HG03521 (cell line): ENCODE data around the gene SUCLG2.
A peak's percentile ranks its signal among the peaks of the same experiment; 100 is the strongest.

Source experiments
- ATAC-seq: cut with Tn5 transposase; IDR thresholded peaks from one replicate; pipeline ENCODE4 v1.9.1; 2021; ENCODE audit warnings: mild to moderate bottlenecking, moderate library complexity; ENCODE audit not compliant: unreplicated experiment

The SUCLG2 gene, protein sequence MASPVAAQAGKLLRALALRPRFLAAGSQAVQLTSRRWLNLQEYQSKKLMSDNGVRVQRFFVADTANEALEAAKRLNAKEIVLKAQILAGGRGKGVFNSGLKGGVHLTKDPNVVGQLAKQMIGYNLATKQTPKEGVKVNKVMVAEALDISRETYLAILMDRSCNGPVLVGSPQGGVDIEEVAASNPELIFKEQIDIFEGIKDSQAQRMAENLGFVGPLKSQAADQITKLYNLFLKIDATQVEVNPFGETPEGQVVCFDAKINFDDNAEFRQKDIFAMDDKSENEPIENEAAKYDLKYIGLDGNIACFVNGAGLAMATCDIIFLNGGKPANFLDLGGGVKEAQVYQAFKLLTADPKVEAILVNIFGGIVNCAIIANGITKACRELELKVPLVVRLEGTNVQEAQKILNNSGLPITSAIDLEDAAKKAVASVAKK

DNA sequence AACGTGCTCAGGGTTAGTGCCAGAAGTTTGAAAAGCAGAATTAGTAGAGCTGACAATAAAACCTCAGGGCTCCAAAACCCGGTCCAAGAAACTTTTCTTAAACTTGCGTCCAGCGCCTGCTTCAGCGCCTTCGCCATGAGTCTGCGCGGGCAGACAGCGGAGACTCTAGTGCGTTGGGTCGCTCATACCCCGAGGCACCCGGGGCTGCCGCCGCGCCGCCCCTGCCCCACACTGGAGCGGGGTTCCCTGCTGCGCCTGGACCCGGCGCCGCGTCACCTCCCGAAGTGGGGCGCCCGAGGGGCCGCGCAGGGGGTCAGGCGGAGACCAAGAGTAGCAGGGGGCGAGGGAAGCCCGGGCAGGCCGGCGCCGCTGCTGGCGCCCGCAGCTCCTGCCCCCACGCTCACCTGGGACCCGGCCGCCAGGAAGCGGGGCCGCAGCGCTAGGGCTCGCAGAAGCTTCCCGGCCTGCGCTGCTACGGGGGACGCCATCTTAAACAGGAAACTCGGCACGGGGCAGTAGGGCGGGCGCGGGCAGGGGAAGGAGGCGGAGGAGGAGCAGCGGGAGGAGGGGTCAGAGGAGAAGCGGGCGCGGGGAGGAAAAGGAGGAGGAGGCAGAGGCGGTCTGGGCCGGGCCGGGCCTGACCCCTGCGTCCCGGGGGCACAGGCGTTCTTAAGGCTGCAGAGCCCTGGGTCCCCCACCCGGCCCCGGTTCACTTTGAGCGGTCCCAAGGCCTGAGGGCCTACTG is at the start of gene SUCLG2:
TSS of gene SUCLG2 (minus strand) at position 514 of the 745 bp plus-strand sequence. CDS start at position 488, 26 bp downstream.
- peak; percentile 65 for ATAC-seq

DNA sequence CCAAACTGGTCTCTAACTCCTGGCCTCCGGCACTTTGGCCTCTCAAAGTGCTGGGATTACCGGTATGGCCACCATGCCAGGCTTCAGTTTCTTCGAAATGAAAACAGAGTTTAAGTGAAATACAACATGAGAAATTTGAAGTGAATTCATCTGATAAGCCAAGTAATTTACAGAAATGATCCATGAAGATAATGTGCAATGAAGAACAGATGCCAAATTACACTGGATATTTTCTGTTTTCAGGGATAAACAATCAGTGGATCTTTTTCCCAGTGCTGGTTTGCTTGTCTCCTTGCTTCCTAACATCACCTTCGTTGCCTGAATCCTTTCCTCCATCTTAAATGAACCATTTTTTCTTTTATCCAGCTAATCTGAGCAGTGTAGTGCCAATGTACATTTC is 46.2 kb upstream of the SUCLG2 start:
- no peak for ATAC-seq

DNA sequence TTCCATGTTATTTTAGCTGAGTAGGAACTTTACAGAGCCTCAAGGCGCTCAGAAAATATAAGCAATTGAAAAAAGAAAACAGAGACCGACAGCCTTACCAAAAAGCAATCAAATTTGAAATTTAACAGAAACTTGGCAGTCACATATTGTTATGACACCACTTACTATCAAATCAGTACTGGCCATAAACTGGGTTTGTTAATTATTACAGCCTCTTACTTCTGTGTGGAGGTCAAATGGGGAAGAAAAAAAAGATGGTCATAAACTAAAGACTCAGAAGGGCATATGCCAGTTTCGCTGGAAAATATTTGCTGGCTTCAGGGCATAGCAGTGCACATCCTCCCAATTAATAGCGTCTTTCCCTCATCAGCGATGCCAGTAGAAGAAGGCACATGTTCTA is 45.5 kb upstream of the SUCLG2 start:
- no peak for ATAC-seq

DNA sequence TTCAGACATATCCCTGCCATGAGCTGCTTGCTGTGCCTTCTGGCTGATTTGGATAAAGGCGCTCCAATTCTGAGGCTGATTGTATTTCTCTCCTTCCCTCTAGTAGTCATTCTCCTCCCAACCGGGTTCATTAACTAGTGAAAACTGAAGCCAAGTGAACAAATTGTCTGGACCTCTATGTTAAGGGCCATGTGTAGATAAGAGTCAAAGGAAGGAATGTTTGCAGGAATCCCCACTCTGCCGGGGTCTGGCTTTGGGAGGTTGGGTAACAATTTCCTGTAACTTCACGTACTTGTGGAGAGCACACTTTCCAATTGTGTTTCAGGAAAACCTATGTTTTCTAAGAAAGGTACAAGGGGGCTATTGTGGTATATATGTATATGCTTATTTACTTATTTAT is 38.2 kb upstream of the SUCLG2 start:
- no peak for ATAC-seq

DNA sequence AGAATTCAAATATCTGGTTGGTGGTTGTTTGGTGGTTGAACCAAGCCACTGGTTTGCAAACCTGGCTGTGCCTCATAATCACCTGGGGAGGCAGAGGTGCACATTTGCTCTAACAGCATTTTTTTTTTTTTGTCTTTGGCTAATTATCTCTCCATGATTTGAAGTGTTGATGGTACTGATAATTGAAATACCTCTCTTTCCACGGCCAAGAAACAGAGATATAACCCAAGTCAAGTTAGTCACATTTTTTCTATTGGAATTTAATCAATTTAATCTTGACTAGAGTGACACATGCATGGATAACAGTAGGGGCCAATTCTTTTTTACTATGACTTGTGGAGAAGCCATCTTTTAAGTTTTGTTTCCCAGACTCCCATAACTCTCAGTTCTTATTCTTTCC is 37.5 kb upstream of the SUCLG2 start:
- no peak for ATAC-seq

DNA sequence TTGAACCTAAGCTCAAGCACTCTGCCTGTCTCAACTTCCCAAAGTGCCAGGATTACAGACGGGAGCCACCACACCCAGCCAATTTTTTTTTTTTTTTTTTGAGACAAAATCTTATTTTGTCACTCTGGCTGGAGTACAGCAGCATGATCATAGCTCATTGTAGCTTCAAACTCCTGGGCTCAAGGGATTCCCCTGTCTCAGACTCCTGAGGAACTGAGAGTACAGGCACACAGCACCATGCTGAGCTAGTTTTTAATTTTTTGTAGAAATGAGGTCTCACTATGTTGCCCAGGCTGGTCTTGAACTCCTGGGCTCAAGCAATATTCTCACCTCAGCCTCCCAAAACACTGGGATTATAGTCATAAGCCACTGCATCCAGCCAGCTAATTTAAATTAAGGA is 36.8 kb upstream of the SUCLG2 start:
- ATAC-seq: no peak

DNA sequence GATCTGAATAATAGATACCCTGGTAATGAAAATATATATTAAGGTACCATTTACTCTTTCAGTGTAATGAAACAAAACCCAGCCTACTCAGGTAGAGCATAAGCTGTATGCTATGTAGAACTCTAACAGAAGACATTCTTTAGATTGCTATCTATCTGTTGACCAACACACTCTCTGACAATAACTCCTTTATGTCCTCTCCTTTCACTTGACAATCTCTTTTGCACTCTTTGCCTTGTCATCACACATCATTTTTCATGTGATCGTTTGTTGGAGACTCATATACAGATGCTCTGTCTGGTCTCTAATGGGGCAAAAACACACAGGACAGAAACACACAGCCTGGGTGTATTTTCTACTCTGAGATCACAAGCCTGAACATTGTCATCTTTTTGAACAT is 35.4 kb upstream of the SUCLG2 start:
- ATAC-seq: no peak

DNA sequence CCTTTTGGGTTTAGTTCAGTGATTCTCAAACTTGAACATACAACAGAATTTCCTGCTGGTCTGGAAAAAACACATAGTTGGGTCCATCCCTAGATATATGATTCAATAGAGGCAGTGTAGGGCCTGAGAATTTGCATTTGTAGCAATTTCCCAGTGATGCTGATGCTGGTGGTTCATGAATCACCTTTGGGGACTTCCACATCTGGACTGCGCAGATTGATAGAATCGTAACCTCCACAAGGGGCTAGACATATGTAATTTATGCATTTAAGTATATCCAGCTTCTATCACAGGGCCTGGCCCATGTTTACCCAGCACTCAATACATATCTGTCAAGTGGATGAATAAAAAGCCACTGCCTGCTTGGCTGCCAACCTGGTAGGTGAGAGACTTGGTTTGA is 33.8 kb upstream of the SUCLG2 start:
- ATAC-seq: no peak

DNA sequence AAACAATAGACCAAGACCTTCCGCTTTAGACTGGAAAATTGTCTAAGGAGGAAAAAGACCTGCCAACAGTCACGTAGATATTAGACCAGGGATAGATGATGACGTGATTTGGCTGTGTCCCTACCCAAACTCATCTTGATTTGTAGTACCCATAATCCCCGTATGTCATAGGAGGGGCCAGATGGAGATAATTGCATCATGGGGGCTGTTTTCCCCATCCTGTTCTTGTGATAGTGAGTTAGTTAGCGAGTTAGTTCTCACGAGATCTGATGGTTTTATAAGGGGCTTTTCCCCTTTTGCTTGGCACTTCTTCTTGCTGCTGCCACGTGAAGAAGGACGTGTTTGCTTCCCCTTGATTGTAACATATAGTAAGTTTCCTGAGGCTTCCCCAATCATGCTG is 31.7 kb upstream of the SUCLG2 start:
- no peak for ATAC-seq

DNA sequence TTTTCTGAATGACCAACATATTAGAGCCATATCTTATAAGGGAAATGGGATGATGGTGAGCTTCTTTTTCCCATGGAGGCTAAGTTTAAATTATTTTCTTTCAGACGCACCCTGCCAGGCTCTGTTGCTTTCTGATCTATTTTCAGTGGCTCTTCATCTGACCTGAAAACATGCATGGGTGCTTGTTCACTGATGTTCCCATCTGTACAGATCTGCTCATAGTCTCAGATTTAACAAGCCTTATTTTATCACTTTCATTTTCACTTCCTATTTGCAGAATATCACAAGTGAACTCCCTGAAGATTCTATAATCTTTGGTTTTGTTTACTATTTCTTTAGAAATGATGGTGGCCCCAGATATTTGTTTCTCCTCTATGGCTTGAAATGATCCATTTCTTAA is 31.1 kb upstream of the SUCLG2 start:
- ATAC-seq: peak; percentile 99

DNA sequence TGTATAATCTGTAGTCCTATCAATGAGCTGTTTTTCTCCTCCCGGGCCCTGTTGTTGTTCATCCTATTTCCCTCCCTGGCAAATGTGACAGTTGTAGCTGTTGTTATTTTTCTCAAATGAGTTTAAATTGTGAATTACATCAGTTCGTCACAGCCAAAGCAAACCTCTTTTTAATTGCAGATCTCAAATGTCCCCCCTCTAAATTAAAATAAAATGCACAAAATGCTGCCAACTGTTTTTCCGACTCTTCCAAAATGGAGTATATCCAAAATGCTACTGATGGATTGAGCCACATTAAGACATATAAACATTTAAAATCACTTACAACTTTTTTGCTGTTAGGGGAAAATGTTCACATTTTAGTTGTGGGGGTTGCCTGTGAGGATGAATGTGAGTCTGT is 29.8 kb upstream of the SUCLG2 start:
- no peak for ATAC-seq

DNA sequence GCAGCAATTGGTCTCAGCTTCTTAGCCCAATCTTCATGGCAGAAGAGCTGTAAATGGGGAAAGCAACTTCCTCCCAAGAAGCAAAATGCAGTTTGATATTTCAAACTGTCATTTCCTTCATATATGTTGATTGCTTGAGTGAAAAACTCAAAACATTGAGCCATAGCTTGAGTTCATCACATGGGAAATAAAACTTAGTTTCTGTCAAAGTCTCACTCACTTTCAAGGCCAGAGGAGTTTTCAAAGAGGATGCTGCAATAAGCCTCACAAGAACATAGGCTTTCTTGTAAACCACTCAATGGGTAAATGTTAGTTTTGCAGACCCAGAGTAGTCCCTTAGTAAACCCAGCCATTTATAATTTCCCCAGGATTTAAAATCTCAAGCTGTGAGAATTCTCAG is 29.1 kb upstream of the SUCLG2 start:
- no peak for ATAC-seq

DNA sequence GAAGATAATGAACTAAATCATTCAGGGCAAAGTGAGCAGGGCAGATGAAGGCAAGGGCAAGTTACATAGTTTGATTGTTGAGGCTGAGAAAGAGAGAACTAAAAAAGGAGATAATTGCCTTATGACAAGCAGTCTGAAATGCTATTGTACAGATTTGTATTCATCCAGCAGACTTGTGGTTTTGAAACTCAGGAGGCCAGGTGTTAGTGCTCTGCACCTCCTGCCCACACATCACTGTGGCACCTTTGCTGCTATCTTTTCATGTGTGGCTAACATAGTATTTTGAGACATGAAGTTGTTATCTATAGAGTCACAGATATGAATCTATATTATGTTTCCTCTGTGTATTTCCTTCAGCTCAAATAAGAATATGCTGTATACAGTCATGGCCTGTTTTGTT is 24.3 kb upstream of the SUCLG2 start:
- ATAC-seq: no peak

DNA sequence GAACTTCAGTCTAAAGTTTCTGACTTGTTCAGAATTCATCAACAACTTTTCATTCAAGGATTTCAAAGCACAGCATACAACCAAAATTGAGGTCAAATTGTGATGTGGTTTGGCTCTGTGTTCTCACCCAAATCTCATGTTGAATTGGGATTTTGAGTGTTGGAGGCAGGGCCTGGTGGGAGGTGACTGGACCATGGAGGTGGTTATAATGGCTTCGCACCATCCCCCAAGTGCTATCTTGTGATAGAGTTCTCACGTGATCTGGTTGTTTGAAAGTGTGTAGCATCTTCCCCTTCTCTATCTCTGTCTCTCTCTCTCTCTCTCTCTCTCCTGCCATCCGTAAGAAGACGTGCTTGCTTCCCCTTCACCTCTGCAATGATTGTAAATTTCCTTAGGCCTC is 19.6 kb upstream of the SUCLG2 start:
- ATAC-seq: no peak

DNA sequence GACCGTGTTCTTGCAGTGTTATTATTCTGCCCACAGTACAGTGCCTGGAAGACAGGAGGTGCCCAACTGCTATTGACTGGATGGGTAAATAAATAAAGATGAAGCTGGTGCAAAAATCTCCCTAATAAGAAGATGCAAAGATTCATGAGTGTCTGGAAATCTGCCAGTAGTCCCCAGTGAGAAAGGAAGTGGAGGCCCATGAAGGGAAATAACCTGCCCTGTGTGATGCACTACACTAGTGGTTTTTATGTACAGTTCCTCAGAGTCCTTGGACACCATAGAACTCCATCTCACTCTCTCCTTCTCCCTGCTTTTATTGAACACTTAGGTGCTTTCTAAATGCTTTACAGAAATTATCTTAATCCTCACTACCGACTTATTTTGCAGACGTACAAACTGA is 8.3 kb upstream of the SUCLG2 start:
- ATAC-seq: no peak

DNA sequence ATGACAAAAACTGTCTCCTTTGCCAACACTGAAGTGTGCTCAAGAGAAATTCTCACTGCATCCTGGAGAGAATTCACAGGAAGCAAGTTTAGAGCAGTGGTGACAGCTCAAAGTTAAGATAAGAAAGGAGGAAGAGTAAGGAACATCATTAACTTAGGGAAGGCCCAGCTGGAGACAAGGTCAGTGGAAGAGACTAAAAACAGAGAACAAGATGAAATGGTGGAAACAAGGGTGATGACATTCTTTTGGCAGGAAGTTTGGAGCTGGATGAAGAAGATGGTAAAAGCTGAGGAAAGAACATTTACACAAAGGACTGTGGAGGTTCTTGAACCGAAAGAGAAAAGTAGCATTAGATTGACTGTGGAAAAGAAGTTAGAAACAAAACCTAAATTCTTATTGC is 6.7 kb upstream of the SUCLG2 start:
- ATAC-seq: no peak

DNA sequence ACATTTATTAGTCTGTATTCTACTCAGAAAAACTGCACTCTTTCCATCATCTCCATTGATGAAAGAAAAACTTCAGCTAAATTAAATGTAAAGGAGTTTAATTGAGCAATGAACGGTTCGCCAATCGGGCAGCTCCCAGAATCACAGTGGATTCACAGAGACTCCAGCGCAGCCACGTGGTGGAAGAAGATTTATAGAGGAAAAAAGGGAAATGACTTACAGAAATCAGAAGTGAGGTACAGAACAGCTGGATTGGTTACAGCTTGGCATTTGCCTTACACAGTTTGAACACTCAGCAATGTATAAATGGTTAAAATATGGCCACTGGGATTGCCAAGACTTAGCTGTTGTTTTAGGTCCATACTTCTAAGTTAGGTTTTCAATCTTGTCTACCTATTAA is 2.8 kb upstream of the SUCLG2 start:
- no peak for ATAC-seq

DNA sequence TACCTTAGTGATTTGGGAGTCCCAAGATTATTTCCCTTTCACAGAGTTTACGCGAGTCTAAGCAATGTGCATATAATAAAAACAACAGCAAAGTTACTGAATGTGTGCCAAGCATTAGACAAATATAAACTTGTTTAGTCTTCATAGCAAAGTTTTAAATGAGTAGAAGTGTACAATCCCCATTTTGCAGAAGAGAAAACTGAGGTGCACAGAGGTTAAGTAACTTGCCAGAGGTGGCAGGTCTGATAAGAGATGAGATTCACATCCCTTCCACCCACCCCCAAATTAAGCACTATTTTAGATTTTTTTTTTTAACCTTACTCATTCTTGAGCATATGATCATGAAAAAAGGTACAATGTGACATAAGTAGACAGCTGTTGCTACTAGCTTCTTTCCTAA is 2.2 kb upstream of the SUCLG2 start:
- no peak for ATAC-seq

DNA sequence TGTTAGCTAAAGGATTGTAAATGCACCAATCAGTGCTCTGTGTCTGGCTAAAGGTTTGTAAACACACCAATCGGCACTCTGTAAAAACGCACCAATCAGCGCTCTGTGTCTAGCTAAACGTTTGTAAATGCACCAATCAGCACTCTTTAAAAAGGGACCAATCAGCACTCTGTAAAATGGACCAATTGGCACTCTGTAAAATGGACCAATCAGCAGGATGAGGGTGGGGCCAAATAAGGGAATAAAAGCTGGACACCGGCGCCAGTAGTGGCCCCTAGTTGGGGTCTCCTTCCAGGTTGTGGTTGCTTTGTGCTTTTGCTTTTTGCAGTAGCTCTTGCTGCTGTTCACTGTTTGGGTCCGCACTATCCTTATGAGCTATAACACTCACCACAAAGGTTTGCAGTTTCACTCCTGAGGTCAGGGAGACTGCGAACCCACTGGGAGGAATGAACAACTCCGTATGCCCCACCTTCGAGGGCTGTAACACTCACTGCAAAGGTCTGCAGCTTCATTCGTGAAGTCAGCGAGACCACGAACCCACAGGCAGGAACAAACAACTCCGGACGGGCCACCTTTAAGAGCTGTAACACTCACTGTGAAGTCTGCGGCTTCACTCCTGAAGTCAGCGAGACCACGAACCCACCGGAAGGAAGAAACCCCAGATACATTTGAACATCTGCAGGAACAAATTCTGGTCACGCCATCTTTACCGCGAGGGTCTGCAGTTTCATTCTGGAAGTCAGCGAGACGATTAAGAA is 1.1 kb upstream of the SUCLG2 start:
- peak; percentile 37 for ATAC-seq

DNA sequence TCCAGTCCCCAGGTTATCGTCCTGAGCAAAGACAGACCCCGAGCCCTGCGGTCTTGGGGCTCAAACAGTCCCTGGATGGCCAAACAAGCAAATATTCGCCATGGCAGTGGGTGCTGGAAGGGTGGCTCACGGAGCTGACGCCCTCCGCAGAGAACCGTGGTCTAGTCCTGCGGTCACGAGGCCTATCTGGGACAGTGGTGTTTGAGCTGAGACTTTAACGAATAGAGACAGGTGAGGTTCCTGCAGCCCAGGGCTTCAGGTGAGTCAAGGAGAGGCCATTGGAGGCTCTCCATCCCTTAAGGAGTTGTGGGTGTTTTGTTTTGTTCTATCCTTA is 399 bp upstream of the SUCLG2 start:
- peak; percentile 1 for ATAC-seq

DNA sequence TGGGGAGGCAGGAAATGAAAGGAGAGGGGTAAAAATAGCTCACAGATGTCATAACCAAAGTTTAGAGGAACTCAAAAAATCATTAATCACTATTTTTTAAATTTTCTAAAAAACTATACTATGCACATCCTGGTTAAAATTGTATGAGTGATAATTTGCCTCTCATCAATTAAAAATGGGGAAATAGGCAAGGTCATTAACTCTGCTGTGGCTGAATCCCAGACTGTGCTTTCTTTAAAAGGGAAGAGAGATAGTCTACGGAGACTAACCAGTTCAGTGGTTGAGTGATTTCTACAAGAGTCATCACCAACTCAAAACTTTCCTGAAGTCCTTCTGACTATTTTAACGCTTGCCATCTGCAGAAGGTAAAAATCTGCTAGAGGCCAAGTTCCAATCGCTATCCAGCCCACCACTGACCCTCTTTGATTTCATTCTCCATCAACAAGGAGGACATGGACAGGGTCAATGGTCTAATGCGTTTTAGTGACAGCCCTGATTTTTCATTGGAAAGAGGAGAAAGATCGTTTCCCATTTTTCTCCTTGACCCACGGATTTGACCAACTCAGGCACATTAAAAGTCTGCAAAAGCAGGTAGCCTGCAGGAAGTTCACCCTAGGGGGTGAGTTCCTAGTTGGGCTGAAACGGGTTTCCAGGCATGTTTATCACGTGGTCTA is 850 bp downstream of the SUCLG2 start:
- ATAC-seq: peak; percentile 13
